H1 (cell line): ENCODE data around the gene STXBP2. TPM values are rescaled to one million over a fixed set of nuclear protein-coding genes. Genes with fewer than 3 reads are reported as not detected.

Source experiments
- POU5F1 ChIP-seq: IDR thresholded peaks from 2 replicates; pipeline ENCODE4 v1.6.1; 2011; ENCODE audit warnings: low read depth, mild to moderate bottlenecking, low read length, moderate library complexity
- polyA plus RNA-seq, 7 experiments: library from polyadenylated mRNA; depleted of rRNA in 3 of 7; stranded (reverse) in 5 of 7; unstranded in 2 of 7; fragments of >200 nt in 5 of 7; fragments of 200-250 nt in 2 of 7; gene quantifications; 1 replicate in 5 of 7; 2 replicates in 1 of 7; 4 replicates in 1 of 7; pipeline versions ENCODE4 v1.2.1 to v1.2.3, GENCODE V29; 2011 to 2013; ENCODE audit warnings: missing spikeins in 2 of 7, mixed read lengths in 2 of 7
- total RNA-seq: library from RNA; stranded (reverse); fragmentation: NEBNext Ultra II Directional; extraction: Animal tissue kit (Norgen Biotek cat#: 25700); gene quantifications from 2 replicates; pipeline ENCODE4 v1.2.1, GENCODE V29; 2021
- TF ChIP-seq, protein P1 (sequence below): fragments of 300-600 bp; sonication (generic); IDR thresholded peaks from 2 replicates; pipeline ENCODE4 v1.7.1; 2012; ENCODE audit warnings: low read length, moderate library complexity, mild to moderate bottlenecking, inconsistent platforms; ENCODE audit not compliant: insufficient replicate concordance

Gene STXBP2
- total and polyA plus RNA-seq, 2 of the 8 experiments (the other 6 are each of a cell fraction or from before 2014, with no cell fraction given) = 52.9 to 53.8 TPM

DNA sequence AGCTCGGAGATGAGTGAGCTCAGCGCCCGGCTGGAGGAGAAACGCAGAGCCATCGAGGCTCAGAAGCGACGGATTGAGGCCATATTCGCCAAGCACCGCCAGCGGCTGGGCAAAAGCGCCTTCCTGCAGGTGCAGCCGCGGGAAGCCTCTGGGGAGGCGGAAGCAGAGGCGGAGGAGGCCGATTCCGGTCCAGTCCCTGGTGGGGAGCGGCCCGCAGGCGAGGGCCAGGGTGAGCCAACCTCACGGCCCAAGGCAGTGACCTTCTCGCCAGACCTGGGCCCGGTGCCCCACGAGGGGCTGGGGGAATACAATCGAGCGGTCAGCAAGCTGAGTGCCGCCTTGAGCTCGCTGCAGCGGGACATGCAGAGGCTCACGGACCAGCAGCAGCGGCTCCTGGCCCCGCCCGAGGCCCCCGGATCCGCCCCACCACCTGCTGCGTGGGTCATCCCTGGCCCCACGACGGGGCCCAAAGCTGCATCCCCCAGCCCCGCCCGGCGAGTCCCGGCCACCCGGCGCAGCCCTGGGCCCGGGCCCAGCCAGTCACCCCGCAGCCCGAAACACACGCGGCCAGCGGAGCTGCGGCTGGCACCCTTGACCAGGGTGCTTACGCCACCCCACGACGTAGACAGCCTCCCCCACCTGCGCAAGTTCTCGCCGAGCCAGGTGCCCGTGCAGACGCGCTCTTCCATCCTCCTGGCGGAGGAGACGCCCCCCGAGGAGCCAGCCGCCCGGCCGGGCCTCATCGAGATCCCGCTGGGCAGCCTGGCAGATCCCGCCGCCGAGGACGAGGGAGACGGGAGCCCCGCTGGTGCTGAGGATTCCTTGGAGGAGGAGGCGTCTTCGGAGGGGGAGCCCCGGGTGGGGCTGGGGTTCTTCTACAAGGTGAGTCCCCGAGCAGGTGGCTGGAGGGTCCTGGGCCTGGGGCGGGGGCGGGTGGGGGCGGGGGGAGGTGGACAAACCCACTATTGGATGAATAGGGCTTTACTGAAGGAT is 24.3 kb upstream of the STXBP2 start (continued):
- TF ChIP-seq, protein P1, sequence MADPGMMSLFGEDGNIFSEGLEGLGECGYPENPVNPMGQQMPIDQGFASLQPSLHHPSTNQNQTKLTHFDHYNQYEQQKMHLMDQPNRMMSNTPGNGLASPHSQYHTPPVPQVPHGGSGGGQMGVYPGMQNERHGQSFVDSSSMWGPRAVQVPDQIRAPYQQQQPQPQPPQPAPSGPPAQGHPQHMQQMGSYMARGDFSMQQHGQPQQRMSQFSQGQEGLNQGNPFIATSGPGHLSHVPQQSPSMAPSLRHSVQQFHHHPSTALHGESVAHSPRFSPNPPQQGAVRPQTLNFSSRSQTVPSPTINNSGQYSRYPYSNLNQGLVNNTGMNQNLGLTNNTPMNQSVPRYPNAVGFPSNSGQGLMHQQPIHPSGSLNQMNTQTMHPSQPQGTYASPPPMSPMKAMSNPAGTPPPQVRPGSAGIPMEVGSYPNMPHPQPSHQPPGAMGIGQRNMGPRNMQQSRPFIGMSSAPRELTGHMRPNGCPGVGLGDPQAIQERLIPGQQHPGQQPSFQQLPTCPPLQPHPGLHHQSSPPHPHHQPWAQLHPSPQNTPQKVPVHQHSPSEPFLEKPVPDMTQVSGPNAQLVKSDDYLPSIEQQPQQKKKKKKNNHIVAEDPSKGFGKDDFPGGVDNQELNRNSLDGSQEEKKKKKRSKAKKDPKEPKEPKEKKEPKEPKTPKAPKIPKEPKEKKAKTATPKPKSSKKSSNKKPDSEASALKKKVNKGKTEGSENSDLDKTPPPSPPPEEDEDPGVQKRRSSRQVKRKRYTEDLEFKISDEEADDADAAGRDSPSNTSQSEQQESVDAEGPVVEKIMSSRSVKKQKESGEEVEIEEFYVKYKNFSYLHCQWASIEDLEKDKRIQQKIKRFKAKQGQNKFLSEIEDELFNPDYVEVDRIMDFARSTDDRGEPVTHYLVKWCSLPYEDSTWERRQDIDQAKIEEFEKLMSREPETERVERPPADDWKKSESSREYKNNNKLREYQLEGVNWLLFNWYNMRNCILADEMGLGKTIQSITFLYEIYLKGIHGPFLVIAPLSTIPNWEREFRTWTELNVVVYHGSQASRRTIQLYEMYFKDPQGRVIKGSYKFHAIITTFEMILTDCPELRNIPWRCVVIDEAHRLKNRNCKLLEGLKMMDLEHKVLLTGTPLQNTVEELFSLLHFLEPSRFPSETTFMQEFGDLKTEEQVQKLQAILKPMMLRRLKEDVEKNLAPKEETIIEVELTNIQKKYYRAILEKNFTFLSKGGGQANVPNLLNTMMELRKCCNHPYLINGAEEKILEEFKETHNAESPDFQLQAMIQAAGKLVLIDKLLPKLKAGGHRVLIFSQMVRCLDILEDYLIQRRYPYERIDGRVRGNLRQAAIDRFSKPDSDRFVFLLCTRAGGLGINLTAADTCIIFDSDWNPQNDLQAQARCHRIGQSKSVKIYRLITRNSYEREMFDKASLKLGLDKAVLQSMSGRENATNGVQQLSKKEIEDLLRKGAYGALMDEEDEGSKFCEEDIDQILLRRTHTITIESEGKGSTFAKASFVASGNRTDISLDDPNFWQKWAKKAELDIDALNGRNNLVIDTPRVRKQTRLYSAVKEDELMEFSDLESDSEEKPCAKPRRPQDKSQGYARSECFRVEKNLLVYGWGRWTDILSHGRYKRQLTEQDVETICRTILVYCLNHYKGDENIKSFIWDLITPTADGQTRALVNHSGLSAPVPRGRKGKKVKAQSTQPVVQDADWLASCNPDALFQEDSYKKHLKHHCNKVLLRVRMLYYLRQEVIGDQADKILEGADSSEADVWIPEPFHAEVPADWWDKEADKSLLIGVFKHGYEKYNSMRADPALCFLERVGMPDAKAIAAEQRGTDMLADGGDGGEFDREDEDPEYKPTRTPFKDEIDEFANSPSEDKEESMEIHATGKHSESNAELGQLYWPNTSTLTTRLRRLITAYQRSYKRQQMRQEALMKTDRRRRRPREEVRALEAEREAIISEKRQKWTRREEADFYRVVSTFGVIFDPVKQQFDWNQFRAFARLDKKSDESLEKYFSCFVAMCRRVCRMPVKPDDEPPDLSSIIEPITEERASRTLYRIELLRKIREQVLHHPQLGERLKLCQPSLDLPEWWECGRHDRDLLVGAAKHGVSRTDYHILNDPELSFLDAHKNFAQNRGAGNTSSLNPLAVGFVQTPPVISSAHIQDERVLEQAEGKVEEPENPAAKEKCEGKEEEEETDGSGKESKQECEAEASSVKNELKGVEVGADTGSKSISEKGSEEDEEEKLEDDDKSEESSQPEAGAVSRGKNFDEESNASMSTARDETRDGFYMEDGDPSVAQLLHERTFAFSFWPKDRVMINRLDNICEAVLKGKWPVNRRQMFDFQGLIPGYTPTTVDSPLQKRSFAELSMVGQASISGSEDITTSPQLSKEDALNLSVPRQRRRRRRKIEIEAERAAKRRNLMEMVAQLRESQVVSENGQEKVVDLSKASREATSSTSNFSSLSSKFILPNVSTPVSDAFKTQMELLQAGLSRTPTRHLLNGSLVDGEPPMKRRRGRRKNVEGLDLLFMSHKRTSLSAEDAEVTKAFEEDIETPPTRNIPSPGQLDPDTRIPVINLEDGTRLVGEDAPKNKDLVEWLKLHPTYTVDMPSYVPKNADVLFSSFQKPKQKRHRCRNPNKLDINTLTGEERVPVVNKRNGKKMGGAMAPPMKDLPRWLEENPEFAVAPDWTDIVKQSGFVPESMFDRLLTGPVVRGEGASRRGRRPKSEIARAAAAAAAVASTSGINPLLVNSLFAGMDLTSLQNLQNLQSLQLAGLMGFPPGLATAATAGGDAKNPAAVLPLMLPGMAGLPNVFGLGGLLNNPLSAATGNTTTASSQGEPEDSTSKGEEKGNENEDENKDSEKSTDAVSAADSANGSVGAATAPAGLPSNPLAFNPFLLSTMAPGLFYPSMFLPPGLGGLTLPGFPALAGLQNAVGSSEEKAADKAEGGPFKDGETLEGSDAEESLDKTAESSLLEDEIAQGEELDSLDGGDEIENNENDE = no peak
- no peak for TF ChIP-seq POU5F1
